ENCODE results near the gene XXYLT1.
"Not testable (repeated sequence)": the region's sequence is repeated elsewhere in the genome, so short reads cannot be mapped to it uniquely, and the experiment has no call there.

The XXYLT1 gene

DNA sequence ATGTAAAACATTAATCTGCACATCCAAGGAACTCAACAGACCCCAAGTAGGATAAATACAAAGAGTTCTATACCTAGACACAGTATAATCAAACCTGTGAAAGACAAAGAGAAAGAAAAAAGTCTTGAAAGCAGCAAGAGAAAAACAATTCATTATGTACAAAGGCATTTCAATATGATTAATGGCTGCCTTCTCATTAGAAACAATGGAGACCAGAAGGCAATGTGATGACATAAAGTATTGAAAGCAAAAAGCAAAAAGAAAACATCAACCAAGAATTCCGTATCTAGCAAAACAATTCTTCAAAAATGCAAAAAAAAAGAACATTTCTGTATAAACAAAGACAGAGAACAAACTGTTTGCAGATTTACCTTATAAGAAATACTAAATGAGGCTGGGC lies 81.1 kb downstream of the XXYLT1 start:
- intact Hi-C loops (cut with micrococcal nuclease): no loop called here
- H3K27me3 Mint-ChIP-seq: no peaks in the 10 kb centered on the region
- peaks cover 11% of the 10 kb centered on the region for H3K36me3 Mint-ChIP-seq (ENCODE audit: low read depth)
- no peak overlapping the region for H3K4me3 Mint-ChIP-seq
- peaks cover 10% of the 10 kb centered on the region for H3K9me3 Mint-ChIP-seq
- H3K4me1 Mint-ChIP-seq (ENCODE audit: low read depth): peaks cover 33% of the 10 kb centered on the region
- no peak overlapping the region for H3K27ac Mint-ChIP-seq

DNA sequence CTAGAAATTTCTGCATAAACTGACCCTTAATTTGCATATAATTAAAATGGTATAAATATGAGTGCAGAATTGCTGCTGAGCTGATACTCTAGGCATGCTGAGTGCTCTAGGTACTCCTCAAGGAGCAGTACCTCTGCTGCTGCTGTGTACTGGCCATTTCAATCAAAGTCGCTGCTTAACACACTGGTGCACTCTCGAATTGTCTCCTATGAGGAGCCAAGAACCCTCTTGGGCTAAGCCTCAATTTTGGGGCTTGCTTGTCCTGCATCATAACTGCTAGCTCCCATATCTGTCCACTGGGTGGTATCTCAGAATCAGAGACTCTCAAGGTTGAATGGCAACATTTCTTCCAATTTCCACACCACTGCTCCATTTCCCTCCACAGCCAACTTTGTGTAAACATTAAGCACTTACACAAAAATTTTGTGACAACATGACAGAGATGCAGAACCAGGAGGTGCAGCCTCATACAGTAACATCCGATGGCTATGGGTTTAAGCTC lies 82.5 kb downstream of the XXYLT1 start:
- intact Hi-C loops (cut with micrococcal nuclease): no loop called here
- Mint-ChIP-seq H3K27ac (no peak overlapping the region), H3K27me3 (no peaks in the 10 kb centered on the region), H3K36me3 (ENCODE audit: low read depth) (peaks cover 20% of the 10 kb centered on the region), H3K4me3 (no peak overlapping the region), H3K4me1 (ENCODE audit: low read depth) (peaks cover 29% of the 10 kb centered on the region), H3K9me3 (peaks cover 10% of the 10 kb centered on the region)

DNA sequence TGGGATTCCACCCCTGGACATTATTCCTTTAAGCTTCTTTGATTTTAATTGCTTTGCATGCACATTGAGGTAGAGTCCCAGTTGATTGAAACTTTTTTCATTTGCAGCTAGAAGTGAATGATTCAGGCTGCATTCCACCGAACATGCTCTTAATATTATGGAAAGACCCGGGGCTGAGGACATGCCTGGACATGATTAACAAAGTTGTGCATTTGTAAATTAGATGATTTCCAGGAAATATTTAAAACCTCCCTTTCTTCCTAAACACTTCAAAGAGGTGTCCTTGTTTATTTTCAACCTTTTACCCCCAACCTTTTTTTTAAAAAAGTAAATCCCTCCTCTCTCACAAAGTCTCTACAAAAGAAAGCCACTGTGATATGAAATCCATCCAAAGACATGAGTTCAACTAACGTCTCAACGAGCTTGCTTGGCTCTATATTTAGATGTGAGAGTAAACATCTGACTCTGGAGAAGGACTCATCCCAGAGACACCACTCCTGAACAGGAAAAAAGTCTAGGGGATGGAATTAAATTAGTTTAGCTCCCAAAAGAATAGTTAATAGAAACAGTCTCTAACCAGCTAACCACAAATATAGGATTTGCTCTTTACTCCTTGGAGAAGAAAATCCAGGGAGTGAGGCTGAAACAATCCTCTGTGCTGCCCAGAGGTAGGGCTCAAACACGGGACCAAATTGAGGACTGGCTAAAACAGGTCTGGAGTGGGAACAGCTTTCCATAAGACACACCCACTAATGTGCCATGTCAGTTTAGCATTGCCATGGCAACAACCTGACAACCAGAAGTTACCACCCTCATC lies 83.1 kb downstream of the XXYLT1 start:
- H3K9me3 Mint-ChIP-seq: peaks cover 10% of the 10 kb centered on the region
- H3K27ac Mint-ChIP-seq: no peak overlapping the region
- no peak overlapping the region for H3K4me3 Mint-ChIP-seq
- H3K36me3 Mint-ChIP-seq (ENCODE audit: low read depth): peaks cover 26% of the 10 kb centered on the region
- no peaks in the 10 kb centered on the region for H3K27me3 Mint-ChIP-seq
- intact Hi-C loops (cut with micrococcal nuclease): no loop called here
- peaks cover 29% of the 10 kb centered on the region for H3K4me1 Mint-ChIP-seq (ENCODE audit: low read depth)

DNA sequence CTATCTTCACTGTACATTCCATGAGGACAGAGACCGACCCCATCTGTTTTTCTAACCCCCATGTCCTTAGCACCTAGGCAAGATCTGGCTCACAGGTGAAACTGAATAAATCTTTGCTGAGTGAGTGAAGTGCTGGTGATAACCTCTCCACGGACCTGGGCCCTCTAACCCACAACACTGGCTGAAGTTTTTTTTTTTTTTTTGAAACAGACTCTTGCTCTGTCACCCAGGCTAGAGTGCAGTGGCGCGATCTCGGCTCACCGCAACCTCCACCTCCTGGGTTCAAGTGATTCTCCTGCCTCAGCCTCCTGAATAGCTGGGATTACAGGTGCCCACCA lies 84.3 kb downstream of the XXYLT1 start:
- intact Hi-C loops (cut with micrococcal nuclease); H3K4me3 Mint-ChIP-seq; H3K9me3 Mint-ChIP-seq; H3K27me3 Mint-ChIP-seq: not testable (repeated sequence)
- peak overlapping the region; percentile 0 for H3K27ac Mint-ChIP-seq
- peaks cover 23% of the 10 kb centered on the region for H3K36me3 Mint-ChIP-seq (ENCODE audit: low read depth)
- H3K4me1 Mint-ChIP-seq (ENCODE audit: low read depth): peaks cover 29% of the 10 kb centered on the region

DNA sequence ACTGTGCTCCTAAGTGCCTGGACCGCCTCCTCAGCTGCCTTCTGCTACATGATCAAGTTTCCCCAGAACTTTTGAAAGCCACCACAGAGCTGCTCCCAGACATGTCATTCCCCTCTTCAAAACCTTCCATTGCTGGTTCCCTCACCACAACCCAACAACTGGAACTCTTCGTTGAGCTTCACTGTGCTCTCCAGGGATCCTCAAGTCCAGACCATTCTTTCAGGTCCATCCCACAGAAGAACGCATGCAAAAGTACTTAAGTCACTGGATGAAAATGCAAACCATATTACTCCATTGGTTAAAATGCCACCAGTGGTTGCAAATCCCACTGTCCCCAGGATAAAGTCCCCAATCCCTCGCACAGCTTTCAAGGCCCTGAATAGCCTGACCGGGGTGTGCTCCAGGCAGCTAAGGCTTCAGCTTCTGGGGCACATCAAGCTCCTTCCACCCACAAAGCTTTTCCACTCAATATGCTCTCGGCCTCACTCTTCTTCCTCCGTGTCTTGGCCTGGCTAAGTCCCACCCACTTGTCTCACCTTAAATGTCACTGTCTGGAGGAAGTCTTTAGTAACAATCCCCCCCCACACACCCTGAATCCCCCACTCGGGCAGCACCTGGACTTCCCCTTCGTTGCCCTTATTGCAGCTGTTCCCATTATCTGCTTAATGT lies 84.8 kb downstream of the XXYLT1 start:
- Mint-ChIP-seq H3K36me3 (ENCODE audit: low read depth) (peaks cover 18% of the 10 kb centered on the region), H3K4me3 (no peak overlapping the region), H3K9me3 (peaks cover 1% of the 10 kb centered on the region), H3K4me1 (ENCODE audit: low read depth) (peaks cover 31% of the 10 kb centered on the region), H3K27me3 (no peaks in the 10 kb centered on the region), H3K27ac (peak overlapping the region; percentile 0)
- intact Hi-C loops (cut with micrococcal nuclease): no loop called here

DNA sequence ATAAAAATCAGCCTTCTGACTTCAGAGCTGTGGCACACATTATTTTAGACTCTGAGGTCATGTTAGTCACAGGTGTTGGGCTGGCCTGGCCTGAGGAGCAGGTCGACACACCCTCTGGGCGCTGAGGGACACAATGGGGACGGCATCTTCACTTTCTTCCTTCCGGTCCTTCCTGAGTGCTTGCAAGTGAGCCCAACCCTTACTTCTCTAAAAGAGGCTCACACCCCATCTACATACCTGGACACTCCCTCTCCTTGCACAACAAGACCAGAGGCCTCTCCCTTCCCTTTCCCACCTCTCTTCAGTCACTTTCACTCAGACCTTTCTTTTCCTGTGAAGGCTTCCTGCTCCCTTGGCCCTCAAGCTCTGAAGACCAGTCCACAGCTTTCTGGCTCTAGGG lies 85.4 kb downstream of the XXYLT1 start:
- H3K27ac Mint-ChIP-seq: no peak overlapping the region
- no peak overlapping the region for H3K4me3 Mint-ChIP-seq
- H3K4me1 Mint-ChIP-seq (ENCODE audit: low read depth): peaks cover 36% of the 10 kb centered on the region

DNA sequence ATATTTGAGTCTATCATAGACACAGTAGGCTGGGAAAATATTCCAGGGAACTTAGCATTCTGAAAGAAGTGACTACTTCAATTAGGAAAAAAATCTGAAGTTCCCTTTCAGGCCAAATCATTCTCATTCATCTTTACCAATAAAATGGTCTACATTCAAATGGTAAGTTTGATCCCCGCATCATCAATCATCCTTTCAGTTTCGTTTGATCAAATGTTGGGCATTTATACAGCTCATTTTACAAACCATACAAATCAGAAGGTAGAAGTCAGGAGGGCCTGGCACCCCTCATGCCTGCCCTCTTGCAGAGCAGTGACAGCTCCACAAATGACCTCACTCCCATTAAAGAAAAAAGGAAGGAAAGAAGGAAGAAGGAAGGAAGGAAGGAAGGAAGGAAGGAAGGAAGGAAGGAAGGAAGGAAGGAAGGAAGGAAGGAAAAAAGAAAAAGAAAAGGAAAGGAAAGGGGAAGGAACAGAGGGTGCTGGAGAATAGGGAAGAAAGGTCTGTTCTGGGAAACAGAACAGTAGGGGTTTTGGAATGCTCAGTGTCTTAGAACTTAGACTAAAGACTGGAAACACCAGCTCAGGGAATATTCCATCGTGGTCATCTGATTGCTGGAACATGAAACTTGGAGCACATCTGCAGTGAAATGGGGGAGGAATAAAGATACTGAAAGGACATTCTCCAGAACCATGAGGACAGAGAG lies 86.1 kb downstream of the XXYLT1 start:
- intact Hi-C loops (cut with micrococcal nuclease): no loop called here
- Mint-ChIP-seq H3K36me3 (ENCODE audit: low read depth) (peaks cover 21% of the 10 kb centered on the region), H3K4me1 (ENCODE audit: low read depth) (peaks cover 44% of the 10 kb centered on the region), H3K4me3 (no peak overlapping the region), H3K27me3 (no peaks in the 10 kb centered on the region), H3K9me3 (no peaks in the 10 kb centered on the region), H3K27ac (no peak overlapping the region)

More for the DNA sequence above, 85.4 kb downstream of the XXYLT1 start:
- intact Hi-C loops (cut with micrococcal nuclease): no loop called here
- Mint-ChIP-seq H3K27me3 (no peaks in the 10 kb centered on the region), H3K36me3 (ENCODE audit: low read depth) (peaks cover 18% of the 10 kb centered on the region), H3K9me3 (no peaks in the 10 kb centered on the region)

DNA sequence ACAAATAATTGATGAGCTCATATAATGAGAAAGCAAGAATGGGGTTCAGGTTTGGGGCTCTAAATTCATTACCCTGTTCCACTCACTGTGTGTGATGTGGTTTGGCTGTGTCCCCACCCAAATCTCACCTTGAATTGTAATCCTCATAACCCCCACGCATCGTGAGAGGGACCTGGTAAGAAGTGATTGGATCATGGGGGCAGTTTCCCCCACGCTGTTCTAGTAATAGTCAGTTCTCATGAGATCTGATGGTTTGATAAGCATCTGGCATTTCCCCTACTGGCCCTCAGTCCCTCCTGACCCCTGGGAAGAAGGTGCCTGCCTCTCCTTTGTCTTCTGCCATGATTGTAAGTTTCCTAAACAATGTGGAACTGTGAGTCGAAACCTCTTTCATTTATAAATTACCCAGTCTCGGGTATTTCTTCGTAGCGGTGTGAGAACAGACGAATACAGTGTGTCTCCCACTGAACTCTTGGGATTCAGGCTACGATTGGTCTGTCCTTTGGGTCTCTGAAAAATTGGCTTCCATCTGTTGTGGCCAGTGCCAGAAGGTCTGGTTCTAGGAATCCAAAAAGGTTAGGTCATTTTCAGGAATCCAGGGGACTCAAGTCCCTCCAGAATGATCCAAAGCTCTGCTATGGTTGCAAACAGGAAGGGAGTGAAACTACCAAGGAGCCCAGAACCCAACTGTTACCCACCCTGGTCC lies 87.7 kb downstream of the XXYLT1 start:
- Mint-ChIP-seq H3K4me1 (ENCODE audit: low read depth) (peaks cover 60% of the 10 kb centered on the region), H3K27ac (no peak overlapping the region), H3K27me3 (peaks cover 7% of the 10 kb centered on the region), H3K36me3 (ENCODE audit: low read depth) (peaks cover 38% of the 10 kb centered on the region), H3K4me3 (no peak overlapping the region), H3K9me3 (no peaks in the 10 kb centered on the region)
- intact Hi-C loops (cut with micrococcal nuclease): no loop called here

DNA sequence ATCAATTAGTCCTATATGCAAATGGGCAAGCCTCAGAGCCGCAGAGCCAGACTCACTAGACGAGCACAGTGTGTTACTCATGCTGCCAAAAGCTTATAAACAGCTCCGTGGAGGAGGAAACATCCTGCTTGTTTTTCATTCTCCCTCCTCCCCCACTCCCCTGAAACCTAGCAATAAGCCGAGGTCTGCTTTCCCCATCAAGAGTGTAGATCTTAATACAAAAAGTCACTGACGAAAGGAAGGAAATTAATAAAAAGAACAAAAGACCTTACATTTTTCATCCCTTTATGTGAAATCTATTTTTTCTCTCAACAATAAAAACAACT lies 88.5 kb downstream of the XXYLT1 start:
- Mint-ChIP-seq H3K27ac (no peak overlapping the region), H3K4me1 (ENCODE audit: low read depth) (peaks cover 59% of the 10 kb centered on the region), H3K4me3 (no peak overlapping the region), H3K9me3 (no peaks in the 10 kb centered on the region), H3K36me3 (ENCODE audit: low read depth) (peaks cover 41% of the 10 kb centered on the region), H3K27me3 (peaks cover 7% of the 10 kb centered on the region)
- intact Hi-C loops (cut with micrococcal nuclease): no loop called here

DNA sequence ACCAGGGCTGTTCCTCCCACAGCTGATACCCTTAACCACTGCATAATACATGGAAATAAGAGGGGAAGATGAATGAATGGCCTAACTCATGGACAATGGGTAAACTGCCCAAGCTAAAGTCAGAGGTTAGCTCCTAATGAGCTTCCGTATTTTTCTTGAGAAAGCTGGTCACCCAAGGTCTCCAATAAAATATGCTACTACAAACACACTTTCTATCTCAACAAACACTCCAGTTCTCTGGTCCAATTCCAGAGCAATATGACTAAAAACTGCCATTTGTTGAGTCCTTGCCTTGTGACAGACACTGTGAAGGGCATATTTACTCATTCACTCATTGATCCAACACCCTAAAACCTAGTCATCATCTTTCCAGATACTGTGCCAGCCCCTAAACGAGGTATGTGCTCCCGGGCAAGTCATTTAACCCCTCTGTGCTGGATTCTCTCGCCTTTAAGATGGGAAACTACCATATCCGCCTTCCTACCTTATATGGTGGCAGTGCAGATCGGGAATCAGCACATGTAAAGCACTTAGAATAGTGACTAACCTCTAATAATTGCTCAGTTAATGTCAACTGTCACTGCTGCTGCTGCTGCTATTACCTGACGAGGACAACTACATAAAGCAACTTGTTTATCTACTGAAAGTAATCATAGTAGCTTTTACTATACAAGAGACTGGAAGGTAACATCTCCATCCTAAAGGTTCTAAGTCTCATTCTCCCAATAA lies 89.1 kb downstream of the XXYLT1 start:
- no peak overlapping the region for H3K4me3 Mint-ChIP-seq
- intact Hi-C loops (cut with micrococcal nuclease): no loop called here

DNA sequence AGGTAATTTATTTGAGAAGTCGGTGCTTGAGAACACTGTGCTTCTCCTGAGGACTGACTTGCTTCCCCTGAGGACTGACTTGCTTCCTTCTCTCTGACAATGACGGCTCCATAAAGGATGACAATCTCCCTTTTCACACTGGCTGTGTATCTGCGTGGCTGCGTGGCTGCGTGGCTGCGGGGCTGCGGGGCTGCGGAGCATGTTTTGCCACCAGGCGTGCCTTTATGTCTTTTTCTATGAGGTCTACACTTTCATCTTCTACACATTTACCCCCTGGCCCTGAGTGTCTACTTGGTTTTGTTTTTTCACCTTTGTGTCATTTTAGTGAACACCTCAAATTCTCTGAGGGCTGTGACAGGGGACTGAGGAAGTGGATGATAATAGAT lies 89.9 kb downstream of the XXYLT1 start:
- H3K4me3 Mint-ChIP-seq: no peak overlapping the region
- peaks cover 51% of the 10 kb centered on the region for H3K4me1 Mint-ChIP-seq (ENCODE audit: low read depth)
- H3K9me3 Mint-ChIP-seq: no peaks in the 10 kb centered on the region
- intact Hi-C loops (cut with micrococcal nuclease): no loop called here
- H3K27ac Mint-ChIP-seq: no peak overlapping the region
- peaks cover 7% of the 10 kb centered on the region for H3K27me3 Mint-ChIP-seq
- peaks cover 51% of the 10 kb centered on the region for H3K36me3 Mint-ChIP-seq (ENCODE audit: low read depth)

More for the DNA sequence above, 89.1 kb downstream of the XXYLT1 start:
- peaks cover 59% of the 10 kb centered on the region for H3K4me1 Mint-ChIP-seq (ENCODE audit: low read depth)
- peaks cover 7% of the 10 kb centered on the region for H3K27me3 Mint-ChIP-seq
- H3K9me3 Mint-ChIP-seq: no peaks in the 10 kb centered on the region
- peaks cover 46% of the 10 kb centered on the region for H3K36me3 Mint-ChIP-seq (ENCODE audit: low read depth)
- H3K27ac Mint-ChIP-seq: no peak overlapping the region

DNA sequence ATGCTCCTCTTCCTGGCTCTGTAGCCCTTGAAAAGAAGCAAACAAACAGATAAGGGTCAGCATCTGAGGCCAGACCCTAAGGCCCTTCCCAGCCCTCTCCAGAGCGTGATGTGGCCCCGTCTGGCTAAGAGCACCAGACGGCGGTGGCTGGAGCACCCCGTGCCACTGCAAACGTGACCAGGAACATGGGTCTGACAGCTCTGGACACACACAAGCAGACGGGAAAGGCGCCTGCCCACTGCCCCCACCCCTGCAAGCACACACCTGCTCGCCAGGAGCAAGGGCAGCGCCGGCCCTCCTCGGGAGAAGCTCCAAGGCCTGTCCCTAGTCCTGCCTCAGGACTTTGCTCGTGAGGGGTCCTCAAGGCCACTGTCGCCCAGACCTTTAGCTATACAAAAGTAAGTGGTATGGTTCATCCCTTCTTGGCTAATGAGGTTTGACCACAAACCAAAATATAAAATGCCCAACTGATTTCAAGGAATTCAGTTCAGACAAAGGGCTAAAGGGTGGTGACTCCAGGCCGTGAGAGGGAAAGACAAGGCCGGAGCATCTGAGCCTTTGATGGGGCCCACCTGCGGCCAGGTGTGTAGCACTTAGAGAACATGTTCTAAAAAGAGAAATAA lies 90.4 kb downstream of the XXYLT1 start:
- Mint-ChIP-seq H3K27me3 (peaks cover 7% of the 10 kb centered on the region), H3K4me3 (no peak overlapping the region), H3K9me3 (no peaks in the 10 kb centered on the region), H3K4me1 (ENCODE audit: low read depth) (peaks cover 47% of the 10 kb centered on the region), H3K36me3 (ENCODE audit: low read depth) (peaks cover 54% of the 10 kb centered on the region), H3K27ac (peak overlapping the region; percentile 37)
- intact Hi-C loops (cut with micrococcal nuclease): no loop called here
